ENCODE results near the gene CORO1C. TPM values are rescaled to one million over a fixed set of nuclear protein-coding genes. Genes with fewer than 3 reads are reported as not detected.

The CORO1C gene
- polyA plus RNA-seq, 1 of the 3 experiments (the other 2 are of a cell fraction) = 150 TPM

GRCh38 chr12:108755481-108755880 lies 24.2 kb upstream of the CORO1C start:
- Histone ChIP-seq H3K36me3 (replicated peaks in 1 of 2; ENCODE audit: control insufficient read depth in 1 of 2, insufficient read depth in 2 of 2, low read length in 1 of 2) (no peaks in the 10 kb centered on the region), H3K79me2 (ENCODE audit: insufficient read depth) (no peaks in the 10 kb centered on the region), H4K20me1 (ENCODE audit: insufficient read depth) (no peaks in the 10 kb centered on the region), H3F3A (replicated peaks; ENCODE audit: insufficient read depth) (no peaks in the 10 kb centered on the region), H3K9ac (no peak overlapping the region), H3K4me2 (no peak overlapping the region), H3K27me3 (ENCODE audit: insufficient read depth) (no peaks in the 10 kb centered on the region), H3K27ac (ENCODE audit: low read depth in 2 of 2, low read length in 1 of 2) (no peak overlapping the region), H2AFZ (ENCODE audit: low read depth) (no peak overlapping the region), H3K9me3 (no peaks in the 10 kb centered on the region), H3K4me3 (ENCODE audit: low read depth in 2 of 2, low read length in 1 of 2) (no peak overlapping the region), H3K4me1 (ENCODE audit: control insufficient read depth in 1 of 2, insufficient read depth in 2 of 2, low read depth in 1 of 2, low read length in 1 of 2) (peaks cover 4 to 7% of the 10 kb centered on the region in 2 experiments; a peak in 2 of 4 replicates), H3K9me2 (no peaks in the 10 kb centered on the region)
- POLR2A ChIA-PET = no interaction called here
- no peak for DNase-seq
- no peak for TF ChIP-seq FOXJ3 (CRISPR knock-in tag; IDR thresholded peaks at IDR 0.05)
- TF ChIP-seq RAD21 (IDR thresholded peaks at IDR 0.05; ENCODE audit: low read length) = no peak
- no peak for TF ChIP-seq POLR2AphosphoS5 (IDR thresholded peaks at IDR 0.05; ENCODE audit: low read depth, low read length)
- TF ChIP-seq CTCF (IDR thresholded peaks at IDR 0.05) = no peak
- TF ChIP-seq FOSL2 (IDR thresholded peaks at IDR 0.05; ENCODE audit: borderline replicate concordance, low read depth) = no peak
- no peak for TF ChIP-seq SIN3A (IDR thresholded peaks at IDR 0.05; ENCODE audit: borderline replicate concordance, low read depth, low read length)
- no peak for TF ChIP-seq EP300 (IDR thresholded peaks at IDR 0.05; ENCODE audit: borderline replicate concordance in 1 of 2, low read depth in 1 of 2, low read length in 1 of 2)
- no peak for TF ChIP-seq JUND (IDR thresholded peaks at IDR 0.05)
- no peak for TF ChIP-seq RXRA (IDR thresholded peaks at IDR 0.05; ENCODE audit: borderline replicate concordance, low read depth)
- no peak for TF ChIP-seq NFIC (IDR thresholded peaks at IDR 0.05; ENCODE audit: borderline replicate concordance)
- no peak for TF ChIP-seq SMC3 (IDR thresholded peaks at IDR 0.05; ENCODE audit: low read depth, low read length)
- TF ChIP-seq, protein P1, sequence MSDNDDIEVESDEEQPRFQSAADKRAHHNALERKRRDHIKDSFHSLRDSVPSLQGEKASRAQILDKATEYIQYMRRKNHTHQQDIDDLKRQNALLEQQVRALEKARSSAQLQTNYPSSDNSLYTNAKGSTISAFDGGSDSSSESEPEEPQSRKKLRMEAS (IDR thresholded peaks at IDR 0.05; ENCODE audit: low read depth) = no peak
- no peak for TF ChIP-seq MEF2A (IDR thresholded peaks at IDR 0.05; ENCODE audit: borderline replicate concordance, low read depth)
- TF ChIP-seq REST (IDR thresholded peaks at IDR 0.05; ENCODE audit: low read depth, low read length) = no peak
- TF ChIP-seq FOXM1 (IDR thresholded peaks at IDR 0.05; ENCODE audit: low read depth) = no peak
- TF ChIP-seq MXI1 (IDR thresholded peaks at IDR 0.05; ENCODE audit: low read depth, low read length) = no peak
- no peak for TF ChIP-seq GABPA (IDR thresholded peaks at IDR 0.05; ENCODE audit: low read depth)
- TF ChIP-seq YY1 (IDR thresholded peaks at IDR 0.05; ENCODE audit: low read depth) = no peak
- TF ChIP-seq, protein P2, sequence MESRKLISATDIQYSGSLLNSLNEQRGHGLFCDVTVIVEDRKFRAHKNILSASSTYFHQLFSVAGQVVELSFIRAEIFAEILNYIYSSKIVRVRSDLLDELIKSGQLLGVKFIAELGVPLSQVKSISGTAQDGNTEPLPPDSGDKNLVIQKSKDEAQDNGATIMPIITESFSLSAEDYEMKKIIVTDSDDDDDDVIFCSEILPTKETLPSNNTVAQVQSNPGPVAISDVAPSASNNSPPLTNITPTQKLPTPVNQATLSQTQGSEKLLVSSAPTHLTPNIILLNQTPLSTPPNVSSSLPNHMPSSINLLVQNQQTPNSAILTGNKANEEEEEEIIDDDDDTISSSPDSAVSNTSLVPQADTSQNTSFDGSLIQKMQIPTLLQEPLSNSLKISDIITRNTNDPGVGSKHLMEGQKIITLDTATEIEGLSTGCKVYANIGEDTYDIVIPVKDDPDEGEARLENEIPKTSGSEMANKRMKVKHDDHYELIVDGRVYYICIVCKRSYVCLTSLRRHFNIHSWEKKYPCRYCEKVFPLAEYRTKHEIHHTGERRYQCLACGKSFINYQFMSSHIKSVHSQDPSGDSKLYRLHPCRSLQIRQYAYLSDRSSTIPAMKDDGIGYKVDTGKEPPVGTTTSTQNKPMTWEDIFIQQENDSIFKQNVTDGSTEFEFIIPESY (IDR thresholded peaks at IDR 0.05; ENCODE audit: borderline replicate concordance, low read depth) = no peak
- WGBS (ENCODE audit: low lambda C conversion rate) = 77% methylated on average over 2 of the region's 2 CpGs
- CTCF ChIA-PET = no interaction called here
